ENCODE results near the gene LIN7B. TPM values are rescaled to one million over a fixed set of nuclear protein-coding genes. Genes with fewer than 3 reads are reported as not detected.

The LIN7B gene
- total and polyA plus RNA-seq, 9 of the 15 experiments (the other 6 are each of a cell fraction or from before 2014, with no cell fraction given), result 0.89 to 15.7 (median 4.0) TPM

GRCh38 chr19:49085020-49085867, 28.9 kb upstream of the LIN7B start, which contains the start of gene SNRNP70 (continued):
- TF ChIP-seq, protein P1, sequence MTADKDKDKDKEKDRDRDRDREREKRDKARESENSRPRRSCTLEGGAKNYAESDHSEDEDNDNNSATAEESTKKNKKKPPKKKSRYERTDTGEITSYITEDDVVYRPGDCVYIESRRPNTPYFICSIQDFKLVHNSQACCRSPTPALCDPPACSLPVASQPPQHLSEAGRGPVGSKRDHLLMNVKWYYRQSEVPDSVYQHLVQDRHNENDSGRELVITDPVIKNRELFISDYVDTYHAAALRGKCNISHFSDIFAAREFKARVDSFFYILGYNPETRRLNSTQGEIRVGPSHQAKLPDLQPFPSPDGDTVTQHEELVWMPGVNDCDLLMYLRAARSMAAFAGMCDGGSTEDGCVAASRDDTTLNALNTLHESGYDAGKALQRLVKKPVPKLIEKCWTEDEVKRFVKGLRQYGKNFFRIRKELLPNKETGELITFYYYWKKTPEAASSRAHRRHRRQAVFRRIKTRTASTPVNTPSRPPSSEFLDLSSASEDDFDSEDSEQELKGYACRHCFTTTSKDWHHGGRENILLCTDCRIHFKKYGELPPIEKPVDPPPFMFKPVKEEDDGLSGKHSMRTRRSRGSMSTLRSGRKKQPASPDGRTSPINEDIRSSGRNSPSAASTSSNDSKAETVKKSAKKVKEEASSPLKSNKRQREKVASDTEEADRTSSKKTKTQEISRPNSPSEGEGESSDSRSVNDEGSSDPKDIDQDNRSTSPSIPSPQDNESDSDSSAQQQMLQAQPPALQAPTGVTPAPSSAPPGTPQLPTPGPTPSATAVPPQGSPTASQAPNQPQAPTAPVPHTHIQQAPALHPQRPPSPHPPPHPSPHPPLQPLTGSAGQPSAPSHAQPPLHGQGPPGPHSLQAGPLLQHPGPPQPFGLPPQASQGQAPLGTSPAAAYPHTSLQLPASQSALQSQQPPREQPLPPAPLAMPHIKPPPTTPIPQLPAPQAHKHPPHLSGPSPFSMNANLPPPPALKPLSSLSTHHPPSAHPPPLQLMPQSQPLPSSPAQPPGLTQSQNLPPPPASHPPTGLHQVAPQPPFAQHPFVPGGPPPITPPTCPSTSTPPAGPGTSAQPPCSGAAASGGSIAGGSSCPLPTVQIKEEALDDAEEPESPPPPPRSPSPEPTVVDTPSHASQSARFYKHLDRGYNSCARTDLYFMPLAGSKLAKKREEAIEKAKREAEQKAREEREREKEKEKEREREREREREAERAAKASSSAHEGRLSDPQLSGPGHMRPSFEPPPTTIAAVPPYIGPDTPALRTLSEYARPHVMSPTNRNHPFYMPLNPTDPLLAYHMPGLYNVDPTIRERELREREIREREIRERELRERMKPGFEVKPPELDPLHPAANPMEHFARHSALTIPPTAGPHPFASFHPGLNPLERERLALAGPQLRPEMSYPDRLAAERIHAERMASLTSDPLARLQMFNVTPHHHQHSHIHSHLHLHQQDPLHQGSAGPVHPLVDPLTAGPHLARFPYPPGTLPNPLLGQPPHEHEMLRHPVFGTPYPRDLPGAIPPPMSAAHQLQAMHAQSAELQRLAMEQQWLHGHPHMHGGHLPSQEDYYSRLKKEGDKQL (CRISPR knock-in tag; IDR thresholded peaks at IDR 0.05; ENCODE audit: borderline replicate concordance), result no peak
- no peak for TF ChIP-seq SRSF7 (optimal IDR thresholded peaks at IDR 0.05; ENCODE audit: low read depth, low read length)
- TF ChIP-seq TAL1 (IDR thresholded peaks at IDR 0.05), result no peak
- no peak; the same call in 1 of the 2 replicates for TF ChIP-seq ETS1 (conservative IDR thresholded peaks at IDR 0.05; ENCODE audit: control insufficient read depth, low read depth, low read length)
- TF ChIP-seq ZBTB12 (CRISPR knock-in tag; IDR thresholded peaks at IDR 0.05), result no peak
- TF ChIP-seq, protein P2, sequence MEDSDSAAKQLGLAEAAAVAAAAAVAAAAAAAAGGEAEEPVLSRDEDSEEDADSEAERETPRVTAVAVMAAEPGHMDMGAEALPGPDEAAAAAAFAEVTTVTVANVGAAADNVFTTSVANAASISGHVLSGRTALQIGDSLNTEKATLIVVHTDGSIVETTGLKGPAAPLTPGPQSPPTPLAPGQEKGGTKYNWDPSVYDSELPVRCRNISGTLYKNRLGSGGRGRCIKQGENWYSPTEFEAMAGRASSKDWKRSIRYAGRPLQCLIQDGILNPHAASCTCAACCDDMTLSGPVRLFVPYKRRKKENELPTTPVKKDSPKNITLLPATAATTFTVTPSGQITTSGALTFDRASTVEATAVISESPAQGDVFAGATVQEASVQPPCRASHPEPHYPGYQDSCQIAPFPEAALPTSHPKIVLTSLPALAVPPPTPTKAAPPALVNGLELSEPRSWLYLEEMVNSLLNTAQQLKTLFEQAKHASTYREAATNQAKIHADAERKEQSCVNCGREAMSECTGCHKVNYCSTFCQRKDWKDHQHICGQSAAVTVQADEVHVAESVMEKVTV (CRISPR knock-in tag; IDR thresholded peaks at IDR 0.05), result 0 out of 2 replicates have a peak, but pooled peaks have one; percentile 21
- TF ChIP-seq XRCC4 (IDR thresholded peaks at IDR 0.05; ENCODE audit: extremely low read depth, insufficient read depth, insufficient read length), result no peak
- TF ChIP-seq TBL1XR1 (IDR thresholded peaks at IDR 0.05; ENCODE audit: low read length in 2 of 2), result peak in 1 of 2 experiments; percentile 19; a peak in 1 of 4 replicates
- 0 out of 2 replicates have a peak, but pooled peaks have one; percentile 67 for TF ChIP-seq ZBTB43 (CRISPR knock-in tag; IDR thresholded peaks at IDR 0.05)
- TF ChIP-seq C11orf30 (IDR thresholded peaks at IDR 0.05; ENCODE audit: low read depth), result peak; percentile 73
- peak; percentile 73; the same call in 1 of the 2 replicates for TF ChIP-seq THRB (CRISPR knock-in tag; conservative IDR thresholded peaks at IDR 0.05)
- TF ChIP-seq ZNF551 (CRISPR knock-in tag; IDR thresholded peaks at IDR 0.05), result no peak
